Suprapubic skin (tissue), 4 donors: ENCODE measurements around the gene LACTB. TPM values are rescaled to one million over a fixed set of nuclear protein-coding genes. Genes with fewer than 3 reads are reported as not detected.

Experiments
- DNase-seq, 2 donors: peaks; one replicate each; pipeline ENCODE4 v3.0.0-alpha.2; 2019; ENCODE audit warnings: low spot score in 2 of 2
- H3K27ac ChIP-seq: fragments of 200-600 bp; sonication (generic); one replicate; pipeline ENCODE4 v1.5.1; 2019
- H3K27me3 ChIP-seq: fragments of 200-600 bp; sonication (generic); one replicate; pipeline ENCODE4 v1.5.1; 2019
- H3K36me3 ChIP-seq: fragments of 200-600 bp; sonication (generic); one replicate; pipeline ENCODE4 v1.5.1; 2019
- H3K4me1 ChIP-seq: fragments of 200-600 bp; sonication (generic); one replicate; pipeline ENCODE4 v1.5.1; 2019
- H3K4me3 ChIP-seq: fragments of 200-600 bp; sonication (generic); one replicate; pipeline ENCODE4 v1.5.1; 2019; ENCODE audit warnings: mild to moderate bottlenecking
- H3K9me3 ChIP-seq: fragments of 200-600 bp; sonication (generic); one replicate; pipeline ENCODE4 v1.5.1; 2019
- EP300 ChIP-seq: sonication (generic); formaldehyde crosslinking; IDR thresholded peaks from one replicate; pipeline ENCODE4 v1.6.1; 2017; ENCODE audit warnings: antibody characterized with exemption
- POLR2A ChIP-seq, 2 donors: fragments of 450-650 bp; IDR thresholded peaks; one replicate each; pipeline ENCODE4 v1.6.1; 2017; ENCODE audit warnings: antibody characterized with exemption in 2 of 2, mild to moderate bottlenecking in 2 of 2, moderate library complexity in 2 of 2
- POLR2AphosphoS5 ChIP-seq, 3 donors: sonication (generic); formaldehyde crosslinking; IDR thresholded peaks; one replicate each; pipeline ENCODE4 v1.6.1; 2017; ENCODE audit warnings: antibody characterized with exemption in 3 of 3
- WGBS: methylation state at CpG from one replicate; pipeline ENCODE4 v1.1.5; 2018; 5-methylcytosine and 5-hydroxymethylcytosine counted together
- total RNA-seq, 4 donors: library from RNA; depleted of rRNA; stranded (reverse); fragments of >200 nt; gene quantifications; one replicate each; pipeline ENCODE4 v1.1.0, GENCODE V29; 2016
- TF ChIP-seq, protein P1 (sequence below), 2 donors: fragments of 200-600 bp in 1 of 2; fragments of 450-650 bp in 1 of 2; sonication (generic) in 1 of 2; IDR thresholded peaks; one replicate each; pipeline ENCODE4 v1.5.1; 2016 to 2019; ENCODE audit warnings: antibody characterized with exemption in 2 of 2, mild to moderate bottlenecking in 1 of 2, moderate library complexity in 1 of 2

The LACTB gene
- total RNA-seq, 4 donors from 2014 or later: 11.3 to 15.9 (median 12.6) TPM

DNA sequence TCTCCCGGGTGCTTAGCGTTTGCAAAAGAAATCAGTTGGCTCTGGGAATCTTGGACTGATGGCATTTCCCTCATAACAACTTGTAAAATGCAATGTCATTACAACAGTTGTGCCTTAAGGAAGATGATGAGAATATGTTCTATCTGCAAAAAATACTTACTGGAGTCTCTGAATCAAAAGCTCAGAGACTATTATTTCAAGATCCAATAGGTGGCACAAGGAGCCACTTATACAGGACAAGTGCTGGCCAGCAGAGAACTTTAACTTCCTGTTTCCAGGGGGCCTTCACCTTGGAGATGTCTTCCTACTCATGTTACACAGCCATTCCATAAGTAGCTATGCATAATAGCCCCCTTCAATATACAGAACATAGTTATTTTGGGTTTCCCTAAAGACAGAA lies 44.6 kb downstream of the LACTB start:
- TF ChIP-seq, protein P1, sequence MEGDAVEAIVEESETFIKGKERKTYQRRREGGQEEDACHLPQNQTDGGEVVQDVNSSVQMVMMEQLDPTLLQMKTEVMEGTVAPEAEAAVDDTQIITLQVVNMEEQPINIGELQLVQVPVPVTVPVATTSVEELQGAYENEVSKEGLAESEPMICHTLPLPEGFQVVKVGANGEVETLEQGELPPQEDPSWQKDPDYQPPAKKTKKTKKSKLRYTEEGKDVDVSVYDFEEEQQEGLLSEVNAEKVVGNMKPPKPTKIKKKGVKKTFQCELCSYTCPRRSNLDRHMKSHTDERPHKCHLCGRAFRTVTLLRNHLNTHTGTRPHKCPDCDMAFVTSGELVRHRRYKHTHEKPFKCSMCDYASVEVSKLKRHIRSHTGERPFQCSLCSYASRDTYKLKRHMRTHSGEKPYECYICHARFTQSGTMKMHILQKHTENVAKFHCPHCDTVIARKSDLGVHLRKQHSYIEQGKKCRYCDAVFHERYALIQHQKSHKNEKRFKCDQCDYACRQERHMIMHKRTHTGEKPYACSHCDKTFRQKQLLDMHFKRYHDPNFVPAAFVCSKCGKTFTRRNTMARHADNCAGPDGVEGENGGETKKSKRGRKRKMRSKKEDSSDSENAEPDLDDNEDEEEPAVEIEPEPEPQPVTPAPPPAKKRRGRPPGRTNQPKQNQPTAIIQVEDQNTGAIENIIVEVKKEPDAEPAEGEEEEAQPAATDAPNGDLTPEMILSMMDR (IDR thresholded peaks at IDR 0.05): no peak
- TF ChIP-seq POLR2AphosphoS5 (IDR thresholded peaks at IDR 0.05) (no peak), POLR2A (IDR thresholded peaks at IDR 0.05) (no peak), EP300 (no peak)
- Histone ChIP-seq H3K4me1 (no peaks in the 10 kb centered on the region), H3K9me3 (no peaks in the 10 kb centered on the region), H3K4me3 (no peak overlapping the region), H3K27me3 (no peaks in the 10 kb centered on the region), H3K36me3 (no peaks in the 10 kb centered on the region), H3K27ac (no peak overlapping the region)
- WGBS: 93% methylated on average over 2 of the region's 2 CpGs
- DNase-seq: no peak

DNA sequence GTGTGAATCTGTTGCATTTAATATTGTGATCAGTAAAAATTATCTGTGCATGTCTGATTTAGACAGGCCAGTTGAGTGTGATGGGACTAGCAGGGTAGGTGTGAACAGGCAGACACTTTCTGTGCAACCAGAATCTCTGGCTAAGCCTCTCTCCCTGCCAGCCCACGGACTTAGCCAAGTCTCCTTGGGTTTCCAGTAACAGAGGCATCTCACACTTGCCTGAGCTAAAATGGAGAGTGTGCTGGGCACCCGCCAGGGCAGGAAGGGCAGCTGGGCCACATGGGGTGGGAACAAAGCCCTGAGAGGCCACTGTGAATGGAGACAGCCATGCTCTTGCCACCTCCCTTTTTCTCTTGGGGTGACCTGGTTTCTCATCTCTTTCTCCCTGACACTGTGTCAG lies 48.1 kb downstream of the LACTB start:
- H3K27ac ChIP-seq: no peak overlapping the region
- no peak for DNase-seq

DNA sequence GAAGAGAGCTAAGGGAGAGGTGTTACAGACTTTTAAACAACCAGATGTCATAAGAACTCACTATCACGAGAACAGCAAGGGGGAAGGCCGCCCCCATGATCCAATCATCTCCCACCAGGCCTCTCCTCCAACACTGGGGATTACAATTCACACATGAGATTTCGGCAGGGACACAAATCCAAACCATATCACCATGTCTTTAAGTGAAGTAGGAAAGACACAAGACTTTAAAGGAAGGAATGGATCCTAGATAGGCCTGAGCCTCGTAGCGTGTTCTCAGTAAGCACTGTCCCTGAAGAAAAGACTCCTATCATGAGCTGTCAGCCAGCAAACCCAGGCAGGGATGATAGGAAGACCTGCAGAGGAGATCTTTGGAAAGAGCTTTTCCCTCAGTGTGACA lies 50.7 kb downstream of the LACTB start:
- WGBS: 95% methylated on average over 5 of the region's 5 CpGs
- Histone ChIP-seq H3K4me1 (no peaks in the 10 kb centered on the region), H3K27ac (no peak overlapping the region), H3K36me3 (no peaks in the 10 kb centered on the region), H3K27me3 (no peaks in the 10 kb centered on the region), H3K9me3 (no peaks in the 10 kb centered on the region), H3K4me3 (no peak overlapping the region)
- no peak for DNase-seq
- TF ChIP-seq POLR2AphosphoS5 (IDR thresholded peaks at IDR 0.05): no peak
- TF ChIP-seq POLR2A (IDR thresholded peaks at IDR 0.05): no peak
- TF ChIP-seq, protein P1 (IDR thresholded peaks at IDR 0.05): no peak
- no peak for TF ChIP-seq EP300

More for the DNA sequence above, 48.1 kb downstream of the LACTB start:
- Histone ChIP-seq H3K27me3 (no peaks in the 10 kb centered on the region), H3K36me3 (no peaks in the 10 kb centered on the region), H3K9me3 (no peaks in the 10 kb centered on the region), H3K4me1 (no peaks in the 10 kb centered on the region), H3K4me3 (no peak overlapping the region)
- TF ChIP-seq EP300: no peak
- TF ChIP-seq, protein P1 (IDR thresholded peaks at IDR 0.05): no peak
- TF ChIP-seq POLR2AphosphoS5 (IDR thresholded peaks at IDR 0.05): no peak
- no peak for TF ChIP-seq POLR2A (IDR thresholded peaks at IDR 0.05)
- WGBS: 86% methylated on average over 2 of the region's 2 CpGs

DNA sequence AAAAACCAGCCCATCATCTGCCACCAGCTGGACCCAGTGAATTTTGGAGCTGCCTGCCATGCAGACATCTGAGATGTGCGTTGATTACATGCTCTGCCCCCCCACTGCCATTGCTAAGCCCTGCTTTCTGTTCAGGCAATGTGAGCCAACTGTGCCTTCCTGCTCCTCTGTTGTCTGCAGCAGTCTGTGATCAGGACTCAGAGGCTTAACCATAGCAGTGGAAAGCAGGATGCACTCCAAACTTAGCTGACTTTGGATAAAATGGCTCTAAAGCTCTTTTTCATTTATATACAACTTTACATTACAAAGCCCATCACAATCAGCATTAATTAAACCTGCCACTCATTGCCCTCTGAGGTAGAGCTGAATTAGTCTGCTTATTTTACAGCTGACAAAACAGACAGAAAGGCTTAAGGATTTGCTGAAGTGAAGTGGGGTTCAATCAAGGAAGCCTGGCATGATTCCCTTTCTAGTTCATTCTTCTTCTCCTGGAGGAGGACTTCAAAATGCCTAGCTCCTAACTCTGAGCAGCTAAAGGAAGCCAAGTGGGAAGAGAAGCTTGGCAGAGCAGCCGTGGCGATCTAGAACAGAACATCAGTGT lies 51.3 kb downstream of the LACTB start:
- H3K27me3 ChIP-seq: no peaks in the 10 kb centered on the region
- no peak for DNase-seq
- WGBS: 85% methylated on average over 3 of the region's 3 CpGs
- H3K27ac ChIP-seq: no peak overlapping the region
- no peaks in the 10 kb centered on the region for H3K9me3 ChIP-seq
- no peaks in the 10 kb centered on the region for H3K36me3 ChIP-seq
- no peak overlapping the region for H3K4me3 ChIP-seq
- no peaks in the 10 kb centered on the region for H3K4me1 ChIP-seq
- TF ChIP-seq POLR2A (IDR thresholded peaks at IDR 0.05): no peak
- TF ChIP-seq POLR2AphosphoS5 (IDR thresholded peaks at IDR 0.05): no peak
- TF ChIP-seq, protein P1 (IDR thresholded peaks at IDR 0.05): no peak
- TF ChIP-seq EP300: no peak

DNA sequence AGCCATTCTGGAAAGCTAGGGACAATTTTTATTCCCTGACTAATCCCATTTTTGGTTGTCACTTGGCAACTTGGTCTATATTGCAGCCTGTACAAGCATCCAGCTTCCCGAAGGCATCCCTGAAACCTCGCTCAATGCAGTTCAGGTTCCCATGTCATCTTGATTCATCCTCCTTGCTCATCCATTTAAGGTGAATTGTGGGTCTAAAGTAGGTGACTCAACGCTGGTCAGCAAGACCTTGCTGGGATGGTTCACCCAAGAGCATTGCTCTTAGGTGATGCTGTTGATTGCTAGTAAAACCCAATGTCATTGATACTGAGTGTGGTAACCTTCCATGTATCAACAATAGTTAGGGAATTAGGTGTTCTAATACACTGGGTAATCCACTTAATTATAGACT lies 54.6 kb downstream of the LACTB start:
- no peak for DNase-seq
- 92% methylated on average over 3 of the region's 3 CpGs for WGBS
- Histone ChIP-seq H3K27me3 (no peaks in the 10 kb centered on the region), H3K27ac (no peak overlapping the region), H3K4me3 (no peak overlapping the region), H3K36me3 (no peaks in the 10 kb centered on the region), H3K9me3 (no peaks in the 10 kb centered on the region), H3K4me1 (no peaks in the 10 kb centered on the region)
- TF ChIP-seq POLR2AphosphoS5 (IDR thresholded peaks at IDR 0.05) (no peak), POLR2A (IDR thresholded peaks at IDR 0.05) (no peak), EP300 (no peak)
- TF ChIP-seq, protein P1 (IDR thresholded peaks at IDR 0.05): no peak
